Uterus (tissue), 4 donors: ENCODE results near the gene GMDS. TPM values are rescaled to one million over a fixed set of nuclear protein-coding genes. Genes with fewer than 3 reads are reported as not detected.

Source experiments
- DNase-seq, 2 donors: peaks; one replicate each; pipeline ENCODE4 v3.0.0-alpha.2; 2019 to 2020
- H3K27ac ChIP-seq, 2 donors: fragments of 200-600 bp; sonication (generic); 1 replicate in 1 of 2; 2 replicates in 1 of 2; pipeline ENCODE4 v1.5.1; 2016 to 2018
- H3K27me3 ChIP-seq, 2 donors: fragments of 200-600 bp; sonication (generic); one replicate each; pipeline ENCODE4 v1.5.1; 2018 to 2019; ENCODE audit warnings: control low read depth in 1 of 2
- H3K36me3 ChIP-seq, 2 donors: fragments of 200-600 bp; sonication (generic); one replicate each; pipeline ENCODE4 v1.5.1; 2019; ENCODE audit warnings: control low read depth in 1 of 2
- H3K4me1 ChIP-seq, 2 donors: fragments of 200-600 bp; sonication (generic); one replicate each; pipeline ENCODE4 v1.5.1; 2018 to 2019; ENCODE audit warnings: control low read depth in 1 of 2
- H3K4me3 ChIP-seq, 2 donors: fragments of 200-600 bp; sonication (generic); 1 replicate in 1 of 2; 2 replicates in 1 of 2; pipeline ENCODE4 v1.5.1; 2018 to 2019; ENCODE audit warnings: mild to moderate bottlenecking in 1 of 2
- H3K9me3 ChIP-seq, 2 donors: fragments of 200-600 bp; sonication (generic); one replicate each; pipeline ENCODE4 v1.5.1; 2019; ENCODE audit warnings: control low read depth in 1 of 2
- CTCF ChIP-seq, 4 experiments: fragments of 200-600 bp in 2 of 4; fragments of 450-650 bp in 2 of 4; sonication (generic) in 2 of 4; IDR thresholded peaks; one replicate each; pipeline ENCODE4 v1.5.1; 2016 to 2019; ENCODE audit warnings: antibody characterized with exemption in 4 of 4, mild to moderate bottlenecking in 2 of 4, moderate library complexity in 1 of 4
- POLR2A ChIP-seq, 2 donors: fragments of 450-650 bp; IDR thresholded peaks; one replicate each; pipeline ENCODE4 v1.6.1; 2016; ENCODE audit warnings: antibody characterized with exemption in 2 of 2, mild to moderate bottlenecking in 1 of 2, moderate library complexity in 1 of 2
- intact Hi-C: fragments of 100-400 bp; cut with DNase I; formaldehyde crosslinking; loops from one replicate; pipeline ENCODE4 v1.15.1; 2023; ENCODE audit warnings: low total_unique reads
- total RNA-seq, 4 donors: library from RNA; depleted of rRNA in 3 of 4; stranded (reverse); fragments of >200 nt in 3 of 4; gene quantifications; one replicate each; pipeline versions ENCODE4 v1.1.0 to v1.2.4, GENCODE V29; 2014 to 2023
- donor health status: DM: yes; HTN: yes; CAD: no.

Gene GMDS
- total RNA-seq, 4 donors from 2014 or later: 5.3 to 17.4 (median 12.9) TPM

- no peak for DNase-seq
- no peak overlapping the region for H3K27ac ChIP-seq
- TF ChIP-seq CTCF (IDR thresholded peaks at IDR 0.05) (no peak), POLR2A (IDR thresholded peaks at IDR 0.05) (no peak)
- H3K27me3 ChIP-seq: no peaks in the 10 kb centered on the region
- intact Hi-C loops: no loop called here
- H3K9me3 ChIP-seq: no peaks in the 10 kb centered on the region
- H3K4me3 ChIP-seq: no peak overlapping the region
- no peaks in the 10 kb centered on the region for H3K4me1 ChIP-seq
- H3K36me3 ChIP-seq: no peaks in the 10 kb centered on the region
These were observed 594.0 kb downstream of the GMDS start for GRCh38 chr6:1651362-1651761.

- H3K27ac ChIP-seq: no peak overlapping the region
- H3K27me3 ChIP-seq: no peaks in the 10 kb centered on the region
- TF ChIP-seq POLR2A (IDR thresholded peaks at IDR 0.05): no peak
- no peak for TF ChIP-seq CTCF (IDR thresholded peaks at IDR 0.05)
- no peaks in the 10 kb centered on the region for H3K36me3 ChIP-seq
- no peaks in the 10 kb centered on the region for H3K9me3 ChIP-seq
- intact Hi-C loops: no loop called here
- no peaks in the 10 kb centered on the region for H3K4me1 ChIP-seq
- no peak overlapping the region for H3K4me3 ChIP-seq
- DNase-seq: no peak
These were observed 599.8 kb downstream of the GMDS start for GRCh38 chr6:1645466-1646185.

GRCh38 chr6:1644516-1645060, 600.8 kb downstream of the GMDS start:
- Histone ChIP-seq H3K36me3 (no peaks in the 10 kb centered on the region), H3K4me1 (no peaks in the 10 kb centered on the region), H3K4me3 (no peak overlapping the region), H3K27ac (no peak overlapping the region), H3K9me3 (no peaks in the 10 kb centered on the region), H3K27me3 (no peaks in the 10 kb centered on the region)
- intact Hi-C loops: no loop called here
- no peak for DNase-seq
- TF ChIP-seq POLR2A (IDR thresholded peaks at IDR 0.05) (no peak), CTCF (IDR thresholded peaks at IDR 0.05) (no peak)

- Histone ChIP-seq H3K4me1 (no peaks in the 10 kb centered on the region), H3K27me3 (no peaks in the 10 kb centered on the region), H3K27ac (no peak overlapping the region), H3K36me3 (no peaks in the 10 kb centered on the region), H3K9me3 (no peaks in the 10 kb centered on the region), H3K4me3 (no peak overlapping the region)
- DNase-seq: no peak
- intact Hi-C loops: no loop called here
- no peak for TF ChIP-seq CTCF (IDR thresholded peaks at IDR 0.05)
- TF ChIP-seq POLR2A (IDR thresholded peaks at IDR 0.05): no peak
These were observed 601.5 kb downstream of the GMDS start for GRCh38 chr6:1643830-1644445.

- DNase-seq: no peak
- intact Hi-C loops: no loop called here
- H3K4me1 ChIP-seq: no peaks in the 10 kb centered on the region
- no peak for TF ChIP-seq CTCF (IDR thresholded peaks at IDR 0.05)
- no peak for TF ChIP-seq POLR2A (IDR thresholded peaks at IDR 0.05)
- H3K27ac ChIP-seq: no peak overlapping the region
- H3K27me3 ChIP-seq: no peaks in the 10 kb centered on the region
- no peaks in the 10 kb centered on the region for H3K36me3 ChIP-seq
- H3K4me3 ChIP-seq: no peak overlapping the region
- no peaks in the 10 kb centered on the region for H3K9me3 ChIP-seq
These were observed 602.3 kb downstream of the GMDS start for GRCh38 chr6:1643111-1643510.
